Stimulated activated effector memory CD8-positive, alpha-beta T cell treated with anti-CD3 and anti-CD28 coated beads, Interleukin-12 subunit alpha, Interleukin-12 subunit beta, amount 100 ng/mL, for 72 hours (primary cell): ENCODE results near the gene CFAP43.

Experiments used
- ATAC-seq: fragments of 150-1000 bp; cut with Tn5 transposase; 2 replicates; pipeline ENCODE4 v1.10.0; 2021
- DNase-seq, 2 donors: peaks; one replicate each; pipeline ENCODE4 v3.0.0; 2021 to 2022; ENCODE audit warnings: low spot score in 2 of 2
- H3K27ac Mint-ChIP-seq: one replicate; pipeline ENCODE4 v1.8.0; 2022; ENCODE audit warnings: mild to moderate bottlenecking, mixed read lengths
- H3K36me3 Mint-ChIP-seq: one replicate; pipeline ENCODE4 v1.8.0; 2022; ENCODE audit warnings: mild to moderate bottlenecking, mixed read lengths
- H3K4me1 Mint-ChIP-seq: one replicate; pipeline ENCODE4 v1.8.0; 2022; ENCODE audit warnings: mixed read lengths
- H3K4me3 Mint-ChIP-seq: one replicate; pipeline ENCODE4 v1.8.0; 2022; ENCODE audit warnings: mild to moderate bottlenecking, mixed read lengths
- H3K9me3 Mint-ChIP-seq: one replicate; pipeline ENCODE4 v1.8.0; 2022; ENCODE audit warnings: mixed read lengths

The CFAP43 gene

GRCh38 chr10:104088239-104088638, 143.9 kb downstream of the CFAP43 start:
- ATAC-seq = no peak
- H3K36me3 Mint-ChIP-seq = no peaks in the 10 kb centered on the region
- DNase-seq = no peak
- no peaks in the 10 kb centered on the region for H3K9me3 Mint-ChIP-seq
- H3K27ac Mint-ChIP-seq = no peak overlapping the region
- H3K4me3 Mint-ChIP-seq = no peak overlapping the region
- no peaks in the 10 kb centered on the region for H3K4me1 Mint-ChIP-seq

- Mint-ChIP-seq H3K4me1 (no peaks in the 10 kb centered on the region), H3K4me3 (no peak within 1 kb of the TSS), H3K36me3 (no peaks in the 10 kb centered on the region), H3K27ac (no peak within 1 kb of the TSS), H3K9me3 (no peaks in the 10 kb centered on the region)
- DNase-seq (no peak), ATAC-seq (no peak)
These were observed 146.3 kb downstream of the CFAP43 start, which contains the start of gene COL17A1 for GRCh38 chr10:104085801-104086400. COL17A1 (minus strand) TSS chr10:104085880; CDS start chr10:104080673, 5,207 bp downstream.

GRCh38 chr10:104084482-104085142, 147.6 kb downstream of the CFAP43 start:
- H3K9me3 Mint-ChIP-seq = no peaks in the 10 kb centered on the region
- H3K4me3 Mint-ChIP-seq = no peak overlapping the region
- ATAC-seq (no peak), DNase-seq (no peak)
- no peak overlapping the region for H3K27ac Mint-ChIP-seq
- no peaks in the 10 kb centered on the region for H3K36me3 Mint-ChIP-seq
- H3K4me1 Mint-ChIP-seq = no peaks in the 10 kb centered on the region

GRCh38 chr10:104081998-104082397, 150.2 kb downstream of the CFAP43 start:
- Mint-ChIP-seq H3K36me3 (no peaks in the 10 kb centered on the region), H3K9me3 (no peaks in the 10 kb centered on the region), H3K4me1 (no peaks in the 10 kb centered on the region), H3K4me3 (no peak overlapping the region), H3K27ac (no peak overlapping the region)
- DNase-seq (no peak), ATAC-seq (no peak)

GRCh38 chr10:104080762-104081161, 151.4 kb downstream of the CFAP43 start:
- DNase-seq (no peak), ATAC-seq (no peak)
- no peaks in the 10 kb centered on the region for H3K36me3 Mint-ChIP-seq
- H3K4me1 Mint-ChIP-seq = no peaks in the 10 kb centered on the region
- no peak overlapping the region for H3K27ac Mint-ChIP-seq
- H3K4me3 Mint-ChIP-seq = no peak overlapping the region
- H3K9me3 Mint-ChIP-seq = no peaks in the 10 kb centered on the region
